Ecto neural progenitor cell (in vitro differentiated cells): ENCODE data around the gene ITIH6.
"Not testable (repeated sequence)": the region's sequence is repeated elsewhere in the genome, so short reads cannot be mapped to it uniquely, and the experiment has no call there.

Experiments used
- DNase-seq: peaks from one replicate; pipeline ENCODE4 v3.0.0-alpha.2; 2018; ENCODE audit warnings: low spot score

Gene ITIH6, protein sequence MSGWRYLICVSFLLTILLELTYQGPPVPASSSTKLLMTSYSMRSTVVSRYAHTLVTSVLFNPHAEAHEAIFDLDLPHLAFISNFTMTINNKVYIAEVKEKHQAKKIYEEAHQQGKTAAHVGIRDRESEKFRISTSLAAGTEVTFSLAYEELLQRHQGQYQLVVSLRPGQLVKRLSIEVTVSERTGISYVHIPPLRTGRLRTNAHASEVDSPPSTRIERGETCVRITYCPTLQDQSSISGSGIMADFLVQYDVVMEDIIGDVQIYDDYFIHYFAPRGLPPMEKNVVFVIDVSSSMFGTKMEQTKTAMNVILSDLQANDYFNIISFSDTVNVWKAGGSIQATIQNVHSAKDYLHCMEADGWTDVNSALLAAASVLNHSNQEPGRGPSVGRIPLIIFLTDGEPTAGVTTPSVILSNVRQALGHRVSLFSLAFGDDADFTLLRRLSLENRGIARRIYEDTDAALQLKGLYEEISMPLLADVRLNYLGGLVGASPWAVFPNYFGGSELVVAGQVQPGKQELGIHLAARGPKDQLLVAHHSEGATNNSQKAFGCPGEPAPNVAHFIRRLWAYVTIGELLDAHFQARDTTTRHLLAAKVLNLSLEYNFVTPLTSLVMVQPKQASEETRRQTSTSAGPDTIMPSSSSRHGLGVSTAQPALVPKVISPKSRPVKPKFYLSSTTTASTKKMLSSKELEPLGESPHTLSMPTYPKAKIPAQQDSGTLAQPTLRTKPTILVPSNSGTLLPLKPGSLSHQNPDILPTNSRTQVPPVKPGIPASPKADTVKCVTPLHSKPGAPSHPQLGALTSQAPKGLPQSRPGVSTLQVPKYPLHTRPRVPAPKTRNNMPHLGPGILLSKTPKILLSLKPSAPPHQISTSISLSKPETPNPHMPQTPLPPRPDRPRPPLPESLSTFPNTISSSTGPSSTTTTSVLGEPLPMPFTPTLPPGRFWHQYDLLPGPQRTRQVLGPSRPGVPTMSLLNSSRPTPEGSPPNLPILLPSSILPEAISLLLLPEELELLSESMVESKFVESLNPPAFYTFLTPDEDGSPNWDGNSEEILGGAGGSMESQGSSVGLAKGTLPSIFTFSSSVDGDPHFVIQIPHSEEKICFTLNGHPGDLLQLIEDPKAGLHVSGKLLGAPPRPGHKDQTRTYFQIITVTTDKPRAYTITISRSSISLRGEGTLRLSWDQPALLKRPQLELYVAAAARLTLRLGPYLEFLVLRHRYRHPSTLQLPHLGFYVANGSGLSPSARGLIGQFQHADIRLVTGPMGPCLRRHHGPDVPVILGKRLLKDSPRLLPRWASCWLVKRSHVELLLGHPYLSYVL

GRCh38 chrX:54798137-54798536 is at the start of gene ITIH6:
Gene ITIH6, minus strand, starts transcription at chrX:54798255. Its CDS starts 45 bp downstream, at chrX:54798210.
- no peak for DNase-seq

GRCh38 chrX:54847700-54848099 is 49.6 kb upstream of the ITIH6 start:
- not testable (repeated sequence) for DNase-seq

DNA sequence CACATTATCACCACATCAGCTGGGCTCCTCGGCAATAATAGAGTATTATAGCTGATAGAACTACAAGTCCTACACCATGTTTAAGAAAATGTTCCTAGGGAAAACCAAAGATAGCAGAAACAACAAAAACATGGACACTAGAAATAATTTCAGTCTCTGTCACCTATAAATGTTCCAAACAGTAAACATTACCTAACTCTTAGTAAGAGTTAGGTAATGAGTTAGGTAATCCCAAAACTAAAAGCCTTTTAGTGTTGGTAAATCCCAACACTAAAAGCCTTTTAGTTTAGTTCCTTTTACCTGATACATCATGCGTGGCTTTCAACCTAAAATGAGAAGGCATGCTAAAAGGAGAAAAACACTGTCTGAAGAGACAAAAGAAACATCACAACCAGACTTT is 45.0 kb upstream of the ITIH6 start:
- DNase-seq = no peak

- DNase-seq = no peak
Observed at GRCh38 chrX:54842607-54843006, 44.6 kb upstream of the ITIH6 start.

DNA sequence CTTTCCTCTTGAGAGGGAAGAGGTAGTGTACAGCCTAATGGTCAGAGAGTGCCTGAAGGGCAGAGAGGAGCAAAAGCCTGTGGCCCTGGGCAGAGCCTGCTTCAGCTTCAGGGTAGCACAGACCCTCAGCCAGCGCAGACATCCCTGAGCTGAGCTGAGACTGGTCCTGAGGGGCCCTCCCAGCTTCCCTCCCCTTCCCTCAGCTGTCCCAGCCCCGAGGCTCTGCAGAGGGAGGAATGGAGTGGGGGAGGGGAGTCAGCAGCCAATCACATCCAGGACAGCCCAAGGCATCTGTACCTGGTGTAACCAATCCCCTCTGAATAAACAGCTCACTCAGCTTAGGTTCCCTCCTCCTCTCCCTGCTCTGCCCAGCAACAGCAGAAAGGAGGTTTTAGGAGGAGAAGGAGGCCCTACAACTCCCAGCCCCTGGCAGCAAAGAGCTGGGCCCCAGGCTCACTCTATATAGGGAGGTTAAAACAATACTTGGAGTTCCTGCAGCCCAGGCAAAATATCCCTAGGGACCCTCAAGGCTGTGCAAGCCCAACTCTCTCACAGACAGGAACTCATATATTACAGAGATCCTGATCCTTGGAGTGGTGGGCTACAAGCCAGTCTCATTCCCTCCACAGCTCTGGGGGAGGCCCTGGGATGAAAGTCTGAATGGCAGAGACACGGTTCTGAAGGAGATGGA is 43.3 kb upstream of the ITIH6 start:
- peak; percentile 59 for DNase-seq

DNA sequence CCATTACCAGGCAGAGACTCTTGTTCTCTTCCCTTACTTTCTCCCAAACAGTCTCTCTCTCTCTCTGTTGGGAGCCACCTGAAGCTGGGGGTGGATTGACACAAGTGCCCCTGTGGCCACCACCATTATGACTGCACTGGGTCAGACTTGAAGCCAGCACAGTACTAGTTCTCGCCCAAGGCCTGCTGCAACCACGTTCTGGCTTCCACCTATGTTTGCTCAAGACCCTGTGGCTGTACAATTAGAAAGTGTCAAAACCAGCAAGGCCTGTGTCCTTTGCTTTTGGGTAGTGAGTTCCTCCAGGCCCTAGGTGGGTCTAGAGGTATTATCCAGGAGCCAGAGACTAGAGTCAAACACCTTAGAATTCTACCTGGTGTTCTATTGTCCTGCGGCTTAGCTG is 40.5 kb upstream of the ITIH6 start:
- DNase-seq = no peak

DNA sequence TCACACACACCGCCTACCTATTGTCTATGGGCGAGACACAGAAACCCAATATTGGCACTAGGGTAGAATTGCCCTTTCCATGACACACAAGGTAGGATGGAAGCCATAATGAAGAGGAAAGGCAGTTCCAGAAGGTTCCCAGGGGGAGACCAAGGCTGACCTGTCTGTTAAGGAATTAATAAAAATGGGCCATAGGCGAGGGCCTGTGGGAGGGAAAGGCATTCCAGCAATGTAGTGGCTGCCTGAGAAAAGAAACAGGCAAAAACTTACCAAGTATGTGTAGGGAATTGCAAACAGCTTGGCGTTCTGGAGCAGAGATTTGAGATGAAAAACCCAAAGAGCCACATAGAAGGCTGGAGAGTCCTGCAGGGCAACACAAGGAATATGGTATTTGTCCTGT is 28.5 kb upstream of the ITIH6 start:
- DNase-seq = no peak

DNA sequence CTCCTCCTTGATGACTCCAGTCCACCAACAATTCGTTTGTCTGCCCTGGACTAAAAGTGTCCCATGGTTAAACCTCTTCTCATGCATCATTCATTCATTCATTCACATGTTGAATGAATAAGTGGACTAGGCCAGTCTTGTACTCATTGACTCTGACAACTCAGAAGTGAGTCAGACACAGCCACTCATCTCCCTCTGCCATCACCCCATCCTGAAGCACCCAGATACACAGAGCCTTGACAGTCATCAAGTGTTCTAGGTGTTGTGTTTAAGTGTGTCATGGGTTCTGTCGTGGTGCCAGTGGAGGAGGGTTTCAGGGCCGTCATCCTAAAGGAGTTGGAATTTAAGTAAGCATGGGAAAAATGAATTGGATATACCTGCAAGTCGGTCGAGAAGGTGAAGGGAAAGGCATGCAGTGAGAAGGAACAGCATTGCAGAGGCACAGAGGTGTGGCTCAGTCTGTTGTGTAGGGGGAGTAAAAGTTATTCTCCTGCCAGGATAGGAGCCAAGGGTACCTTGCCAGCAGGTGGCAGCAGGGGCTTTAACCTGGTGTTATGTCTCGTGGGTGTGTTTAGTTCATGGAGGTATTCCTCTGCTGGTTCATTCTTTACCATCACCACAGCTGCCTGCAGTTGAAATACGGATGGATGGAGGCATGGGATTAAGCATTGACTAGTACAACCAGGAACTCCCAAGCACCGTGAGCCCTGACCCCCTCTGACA is 27.8 kb upstream of the ITIH6 start:
- no peak for DNase-seq

- DNase-seq = no peak
Observed at GRCh38 chrX:54824722-54825121, 26.7 kb upstream of the ITIH6 start.

DNA sequence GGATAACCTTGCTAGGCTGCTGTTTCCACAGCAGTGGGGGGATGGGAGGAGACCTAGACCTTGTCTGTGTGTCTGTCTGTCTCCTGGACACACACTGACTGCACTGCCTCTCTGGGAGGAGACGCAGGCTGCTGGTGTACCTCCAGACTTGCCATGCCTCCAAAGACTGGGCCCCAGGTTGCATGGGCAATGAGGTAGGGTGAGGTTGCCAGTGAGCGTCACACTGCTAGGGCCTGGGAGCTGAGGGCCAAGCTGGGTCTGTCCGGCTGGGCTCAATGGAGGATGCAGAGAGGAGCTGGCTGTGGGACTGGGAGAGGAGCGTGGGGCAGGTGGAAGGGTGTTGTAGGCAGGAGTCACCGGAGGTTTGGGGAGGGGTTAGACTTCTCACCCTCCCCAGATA is 26.1 kb upstream of the ITIH6 start:
- DNase-seq = no peak

- no peak for DNase-seq
Observed at GRCh38 chrX:54821310-54821709, 23.3 kb upstream of the ITIH6 start.

GRCh38 chrX:54820737-54821136 is 22.7 kb upstream of the ITIH6 start:
- no peak for DNase-seq

GRCh38 chrX:54819201-54819600 is 21.1 kb upstream of the ITIH6 start:
- DNase-seq = no peak

DNA sequence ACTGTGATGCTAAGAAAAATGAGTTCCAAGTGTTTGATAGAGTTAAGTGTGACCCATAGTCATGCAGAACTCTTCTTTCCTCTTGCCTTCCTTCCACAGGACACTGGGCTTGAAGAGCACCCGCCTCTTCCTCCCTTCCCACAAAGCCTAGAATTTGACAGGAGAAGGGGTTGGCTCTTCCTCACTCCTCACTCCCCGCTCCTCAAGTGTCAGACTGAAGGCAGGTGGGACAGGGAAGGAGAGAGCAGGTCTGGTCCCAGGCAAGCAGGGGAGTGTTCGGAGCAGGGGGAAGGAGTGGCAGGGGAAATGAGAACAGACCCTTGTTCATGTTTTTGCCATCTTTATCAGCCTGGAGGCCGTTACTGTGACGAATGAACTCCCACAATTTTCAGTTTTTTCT is 20.2 kb upstream of the ITIH6 start:
- DNase-seq = no peak

GRCh38 chrX:54817220-54817820 is 19.3 kb upstream of the ITIH6 start:
- DNase-seq = no peak

- no peak for DNase-seq
Observed at GRCh38 chrX:54812306-54812705, 14.3 kb upstream of the ITIH6 start.

- no peak for DNase-seq
Observed at GRCh38 chrX:54811301-54811885, 13.3 kb upstream of the ITIH6 start.

- DNase-seq = no peak
Observed at GRCh38 chrX:54810532-54810931, 12.5 kb upstream of the ITIH6 start.

DNA sequence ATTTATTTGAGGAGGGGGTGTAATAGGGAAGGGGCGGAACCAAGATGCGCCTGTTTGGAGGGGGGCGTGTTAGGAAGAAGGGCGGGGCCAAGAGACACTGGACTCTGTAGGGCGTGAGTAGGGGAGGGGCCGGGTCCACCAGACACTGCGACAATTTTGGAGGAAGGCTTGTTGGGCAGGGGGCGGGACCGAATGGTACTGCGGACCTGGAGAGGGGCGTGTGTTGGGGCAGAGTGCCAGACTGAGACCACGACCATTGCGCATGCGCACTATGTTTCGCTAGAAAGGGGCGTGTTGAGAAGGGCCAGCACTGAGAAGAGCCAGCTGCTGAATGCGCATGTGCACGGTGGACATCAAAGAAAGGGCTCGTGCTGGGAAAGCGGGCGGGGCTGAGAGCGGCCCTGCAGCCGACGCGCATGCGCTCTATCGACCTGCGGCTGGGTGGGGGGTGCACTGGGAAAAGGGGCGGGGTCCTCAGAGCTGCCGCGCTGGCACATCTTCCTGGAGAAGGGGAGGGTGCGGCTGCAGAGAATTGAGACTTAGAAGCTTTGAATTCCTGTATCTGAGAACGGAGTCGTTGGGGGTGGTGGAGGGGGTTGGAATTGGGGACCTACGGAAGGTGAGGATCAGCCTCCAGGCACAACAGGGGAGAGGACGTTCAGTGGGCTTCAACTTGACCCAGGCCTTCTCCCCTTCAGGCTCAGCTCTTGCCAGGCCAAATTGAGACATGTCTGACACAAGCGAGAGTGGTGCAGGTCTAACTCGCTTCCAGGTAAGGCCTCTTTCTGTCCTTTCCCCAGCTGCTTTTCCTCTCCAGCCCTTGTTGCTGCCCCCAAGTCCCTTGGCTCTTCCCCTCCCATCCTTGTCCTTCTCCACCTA is 10.8 kb upstream of the ITIH6 start:
- peak; percentile 95 for DNase-seq
